ENCODE data around the gene GIT1.

GIT1 gene

DNA sequence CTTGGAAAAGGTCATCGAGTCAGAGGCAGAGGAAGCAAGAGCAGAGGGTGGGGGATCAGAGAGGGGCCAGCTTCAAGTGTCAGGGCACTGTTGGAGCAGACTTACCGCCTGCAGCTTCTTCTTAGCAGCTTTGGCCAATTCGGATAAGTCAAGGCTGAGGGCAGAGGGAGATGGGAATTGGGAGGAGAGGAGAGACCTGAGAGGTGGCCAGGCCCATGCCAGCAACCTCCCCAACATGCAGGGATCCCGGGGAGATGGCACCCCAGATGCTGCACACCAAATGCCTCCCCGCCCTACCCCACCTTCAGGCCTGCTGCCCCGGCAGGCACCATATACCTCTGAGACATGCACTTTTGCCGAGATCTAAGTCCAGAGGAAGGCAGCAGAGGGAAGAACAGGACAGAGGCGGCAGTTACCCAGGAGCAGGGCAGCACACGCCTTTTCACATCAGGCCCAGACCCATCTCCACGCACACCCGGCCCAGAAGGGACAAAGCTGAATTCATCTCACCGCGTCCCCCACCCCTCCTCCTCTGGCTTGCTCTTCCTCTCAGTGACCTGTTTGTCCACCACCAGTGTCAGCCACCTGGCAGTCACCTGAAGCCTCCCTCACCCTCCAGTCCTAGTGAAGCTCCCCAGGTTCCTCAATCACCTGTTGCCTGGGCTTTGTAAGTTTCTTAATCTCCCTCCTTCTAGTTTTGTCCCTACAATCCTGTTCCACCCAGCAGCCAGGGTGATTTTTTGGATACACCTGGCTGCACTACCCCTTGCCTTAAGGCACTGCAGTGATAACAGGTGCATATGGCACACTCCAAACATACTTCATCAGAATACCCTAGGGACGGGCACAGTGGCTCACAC is 10.6 kb downstream of the GIT1 start:
- DNase-seq = no peak

DNA sequence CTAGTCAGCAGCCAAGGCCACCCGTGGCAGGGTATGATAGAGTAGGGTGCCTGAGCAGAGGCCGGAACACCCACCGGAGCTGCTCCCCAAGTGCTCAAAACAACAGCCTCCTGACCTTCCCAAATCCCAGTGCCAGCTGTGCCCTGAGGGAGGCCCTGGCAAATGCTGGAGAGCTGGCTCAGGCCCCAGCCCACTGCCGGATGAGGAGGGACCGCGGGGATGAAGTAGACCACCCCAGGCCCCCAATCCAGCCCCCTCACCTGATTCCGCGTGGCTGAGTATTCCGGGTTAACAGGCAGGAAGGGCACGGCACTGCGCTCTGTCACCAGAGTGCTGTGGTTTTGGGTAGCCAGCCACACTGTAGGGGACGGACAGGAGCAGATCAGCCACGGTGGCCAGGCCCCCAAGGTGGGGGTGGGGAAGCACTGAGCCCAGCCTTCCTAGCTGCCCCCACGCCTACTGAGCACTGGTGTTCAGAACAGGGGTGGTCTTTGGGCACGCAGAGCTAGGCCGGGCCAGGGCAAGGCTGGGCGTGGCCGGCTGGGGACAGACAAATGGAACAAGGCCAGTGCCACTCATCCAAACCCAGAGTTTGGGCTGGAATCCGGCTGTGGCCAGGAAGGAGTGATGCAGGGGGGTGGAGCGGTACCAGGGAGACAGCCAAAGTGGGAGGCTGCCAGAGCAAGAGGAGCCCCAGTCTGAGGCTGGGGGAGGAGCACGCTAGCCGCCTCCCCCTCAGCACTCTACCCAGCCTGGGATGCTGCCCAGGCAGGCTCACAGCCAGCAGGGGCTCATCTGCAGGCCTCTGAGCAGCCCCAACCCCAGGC is 11.8 kb downstream of the GIT1 start:
- no peak for DNase-seq

DNA sequence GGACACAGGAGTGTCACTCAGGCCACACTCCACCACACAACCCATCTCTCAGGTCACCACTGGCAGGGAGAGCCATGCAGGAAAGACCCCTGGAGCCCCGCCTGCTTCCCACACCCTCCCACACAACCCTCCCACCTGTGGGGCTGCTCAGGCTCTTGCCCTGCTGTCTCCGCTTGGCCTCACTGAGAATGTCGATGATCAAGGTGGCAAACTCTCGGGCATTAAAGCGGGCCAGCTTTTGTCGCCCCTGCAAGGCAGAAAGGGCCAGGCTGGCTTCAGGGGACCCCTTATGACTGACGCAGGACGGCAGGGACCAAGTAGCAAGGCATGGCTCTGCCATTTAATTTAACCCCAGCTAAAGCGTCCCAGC is 12.5 kb downstream of the GIT1 start:
- DNase-seq = no peak

DNA sequence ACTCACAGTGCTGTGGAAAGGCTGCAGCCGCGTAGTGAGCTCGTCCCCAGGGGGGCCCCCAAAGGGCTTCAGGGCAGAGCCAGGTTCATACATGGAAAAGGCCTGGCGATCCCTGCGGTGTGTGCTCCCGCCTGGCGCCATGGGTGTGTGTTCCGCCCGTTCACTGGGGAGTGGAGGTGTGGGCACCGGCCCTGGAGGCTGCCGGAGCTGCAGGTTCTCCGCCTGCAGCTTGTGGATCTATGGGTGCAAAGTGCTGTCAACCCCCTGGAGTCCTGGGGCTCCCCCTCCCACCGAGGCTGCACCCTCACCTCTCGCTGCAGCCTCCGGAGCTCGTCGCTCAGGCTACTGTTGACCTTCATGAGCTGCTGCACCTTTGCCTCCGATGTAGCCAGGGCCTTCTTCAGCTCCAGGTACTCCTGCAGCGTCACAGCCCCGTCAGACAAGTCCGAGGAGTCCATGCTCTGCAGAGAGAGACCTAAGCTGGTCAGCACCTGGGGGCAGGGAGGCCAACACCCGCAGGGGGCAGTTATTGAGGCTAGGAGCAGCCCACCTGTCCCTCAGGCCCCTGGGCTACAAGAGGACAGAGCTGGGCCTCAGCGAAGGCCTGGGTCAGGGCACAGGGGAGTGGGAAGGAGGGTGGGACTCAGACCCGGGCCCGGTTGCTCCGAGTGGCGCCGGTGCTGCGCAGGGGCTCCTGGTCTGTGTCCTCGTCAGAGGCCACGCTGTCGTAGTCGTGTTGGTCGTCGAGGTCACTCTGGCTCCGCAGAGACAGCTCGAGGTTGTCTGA is 13.0 kb downstream of the GIT1 start:
- no peak for DNase-seq

DNA sequence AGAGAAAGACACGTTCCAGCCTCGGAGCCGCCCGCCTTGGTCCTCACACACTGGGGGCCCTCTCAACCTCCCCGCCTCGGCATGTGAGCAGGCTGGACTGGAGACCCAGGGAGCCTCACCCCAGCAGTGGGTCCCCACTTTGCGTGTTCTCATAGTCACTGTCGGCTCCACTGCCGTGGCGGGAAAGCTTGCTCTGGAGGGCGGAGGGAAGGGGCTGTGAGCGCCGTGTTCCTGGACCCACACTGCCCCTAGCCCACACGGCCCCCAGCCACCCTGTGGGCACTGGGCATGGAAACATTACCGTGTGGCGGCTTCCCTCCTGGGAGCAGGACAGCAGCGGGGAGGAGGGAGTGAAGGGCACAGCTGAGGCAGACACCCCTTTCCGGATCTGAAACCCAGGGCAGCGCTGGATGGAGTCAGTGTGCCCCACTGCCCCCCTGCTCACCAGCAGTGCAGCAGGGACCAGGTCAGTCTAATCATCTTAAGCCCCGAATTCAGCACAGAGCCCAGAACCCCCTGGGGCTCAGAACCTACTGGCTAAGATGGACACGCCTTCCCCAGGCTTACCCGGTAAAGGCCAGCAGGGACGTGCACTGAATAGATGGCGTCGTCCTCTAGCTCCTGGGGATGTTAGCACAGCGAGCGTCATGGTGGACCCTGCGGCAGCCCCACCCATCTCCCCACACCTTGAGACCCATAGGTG is 13.8 kb downstream of the GIT1 start:
- DNase-seq = no peak

DNA sequence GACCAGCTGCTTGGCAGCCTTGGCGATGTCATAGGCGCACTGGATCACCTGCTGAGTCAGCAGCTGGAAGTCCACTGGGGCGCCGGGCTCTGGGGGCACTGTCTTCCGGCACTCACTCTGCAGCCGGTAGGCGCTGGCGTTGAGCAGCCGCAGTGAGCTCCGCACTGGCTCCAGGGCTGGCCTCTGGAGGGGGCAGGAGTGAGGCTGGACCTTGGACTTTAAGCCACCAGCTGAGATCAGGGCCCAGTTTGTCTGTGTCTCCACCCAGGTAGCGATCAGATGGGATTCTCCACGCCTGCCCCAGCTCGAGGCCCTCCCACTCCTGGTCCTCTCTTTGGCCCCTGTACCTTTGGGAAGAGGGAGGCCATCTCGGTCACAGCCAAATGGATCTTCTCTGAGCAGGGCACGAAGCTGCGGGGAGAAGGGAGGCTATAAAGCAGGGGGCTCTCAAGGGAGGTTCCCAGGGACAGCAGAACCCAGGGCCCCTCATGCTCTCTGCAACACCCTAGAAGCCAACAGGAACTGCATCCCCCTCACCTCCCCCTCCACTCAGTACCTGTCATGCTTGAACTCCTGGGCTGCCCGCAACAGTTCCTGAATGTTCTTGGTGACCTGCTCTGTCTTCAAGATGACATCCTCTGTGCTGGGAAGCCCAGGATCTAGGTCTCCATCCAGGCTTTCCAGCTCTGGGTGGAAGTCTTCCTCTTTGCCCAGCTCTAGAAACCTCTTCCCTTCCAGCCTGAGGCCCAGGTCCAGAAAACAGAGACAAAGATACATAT is 14.5 kb downstream of the GIT1 start:
- no peak for DNase-seq

DNA sequence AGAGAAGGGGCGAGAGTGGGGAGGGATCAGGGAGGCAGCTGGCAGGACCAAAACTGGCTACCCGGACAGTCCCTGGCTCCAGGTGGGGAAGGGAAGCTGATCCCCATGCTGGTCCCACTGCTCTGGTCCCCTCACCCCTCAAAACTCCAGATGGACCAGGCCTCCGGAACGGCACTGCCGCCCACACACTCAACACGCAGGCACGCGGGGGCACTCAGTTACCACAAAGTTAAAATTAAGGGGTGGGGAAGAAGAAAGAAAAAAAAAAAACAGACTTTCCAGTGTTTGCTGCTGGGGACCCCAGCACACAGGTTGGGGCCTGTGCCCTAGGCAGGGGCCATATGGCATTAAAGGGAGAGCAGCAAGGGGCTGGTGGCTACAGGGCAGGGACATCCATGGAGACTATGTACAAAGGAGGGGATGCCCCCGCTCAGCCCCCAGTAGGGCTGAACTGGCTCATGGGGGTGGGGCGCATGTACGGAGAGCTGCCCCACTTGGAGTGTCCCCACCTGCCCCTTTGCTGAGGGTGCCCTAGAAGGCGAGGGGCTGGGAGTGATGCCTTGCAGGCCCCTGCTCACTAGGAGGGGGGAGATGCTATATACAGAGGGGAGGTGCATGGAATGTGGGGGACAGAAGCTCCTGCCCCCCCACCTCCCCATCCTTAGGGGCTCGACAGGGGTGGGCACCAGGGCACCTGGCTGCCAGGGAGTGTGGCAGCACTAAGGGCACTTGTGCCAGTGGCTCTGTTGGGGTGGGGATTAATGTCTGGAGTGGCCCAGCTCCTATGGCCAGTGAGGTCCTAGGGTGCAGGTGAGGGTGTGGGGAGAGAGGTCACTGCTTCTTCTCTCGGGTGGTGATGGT is 15.3 kb downstream of the GIT1 start:
- no peak for DNase-seq

DNA sequence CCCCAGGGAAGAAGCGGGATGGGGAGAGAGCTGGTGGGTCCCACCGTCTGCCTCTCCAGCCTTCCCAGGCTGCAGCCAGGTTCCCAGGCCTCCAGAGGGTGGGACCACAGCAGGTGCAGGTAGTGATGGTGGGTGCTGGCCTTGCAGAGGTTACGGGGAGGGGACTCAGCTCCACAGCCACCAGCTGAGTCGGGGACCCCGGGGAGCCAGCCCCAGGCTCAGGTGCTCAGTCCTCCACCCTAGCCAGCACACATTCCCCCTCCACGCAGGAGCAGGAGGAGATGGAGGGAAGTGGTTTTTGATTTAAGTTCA is 15.9 kb downstream of the GIT1 start:
- DNase-seq = no peak

DNA sequence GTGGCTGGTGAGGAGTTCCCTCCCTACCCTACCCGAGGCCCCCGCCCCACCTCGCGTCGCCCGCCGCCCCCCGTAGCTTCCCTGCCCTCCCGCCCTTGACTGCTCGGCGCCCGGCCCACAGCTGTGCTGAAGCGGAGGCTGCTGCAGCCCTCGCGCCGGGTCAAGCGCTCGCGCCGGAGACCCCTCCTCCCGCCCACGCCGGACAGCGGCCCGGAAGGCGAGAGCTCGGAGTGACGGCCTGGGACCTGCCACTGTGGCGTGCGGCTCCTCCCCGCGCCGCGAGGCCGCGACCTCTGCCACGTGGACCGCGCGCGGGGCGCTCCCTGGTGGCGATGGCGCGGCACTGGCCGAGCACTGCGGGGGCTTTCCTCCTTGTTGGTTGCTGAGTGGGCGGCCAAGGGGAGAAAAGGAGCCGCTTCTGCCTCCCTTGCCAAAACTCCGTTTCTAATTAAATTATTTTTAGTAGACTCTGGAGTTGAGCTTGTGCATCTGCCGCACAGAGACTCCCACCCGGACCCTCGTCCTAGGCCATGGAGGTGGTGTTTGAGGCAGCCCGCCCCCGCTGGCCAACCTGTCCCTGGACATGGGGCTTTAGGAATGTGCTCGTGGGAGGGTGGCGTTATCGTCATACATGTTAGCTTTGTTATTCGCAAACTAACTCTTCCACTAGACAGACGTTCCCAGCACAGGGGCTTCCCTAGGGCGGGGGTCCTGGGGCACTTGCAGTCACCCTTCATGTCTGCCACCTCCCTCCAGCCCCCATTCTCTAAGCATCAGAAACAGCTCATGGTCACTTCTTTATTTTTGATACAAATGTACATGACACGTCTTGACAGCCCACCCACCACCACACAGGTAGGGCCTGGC is 16.5 kb downstream of the GIT1 start:
- DNase-seq = peak; percentile 51 to 59

DNA sequence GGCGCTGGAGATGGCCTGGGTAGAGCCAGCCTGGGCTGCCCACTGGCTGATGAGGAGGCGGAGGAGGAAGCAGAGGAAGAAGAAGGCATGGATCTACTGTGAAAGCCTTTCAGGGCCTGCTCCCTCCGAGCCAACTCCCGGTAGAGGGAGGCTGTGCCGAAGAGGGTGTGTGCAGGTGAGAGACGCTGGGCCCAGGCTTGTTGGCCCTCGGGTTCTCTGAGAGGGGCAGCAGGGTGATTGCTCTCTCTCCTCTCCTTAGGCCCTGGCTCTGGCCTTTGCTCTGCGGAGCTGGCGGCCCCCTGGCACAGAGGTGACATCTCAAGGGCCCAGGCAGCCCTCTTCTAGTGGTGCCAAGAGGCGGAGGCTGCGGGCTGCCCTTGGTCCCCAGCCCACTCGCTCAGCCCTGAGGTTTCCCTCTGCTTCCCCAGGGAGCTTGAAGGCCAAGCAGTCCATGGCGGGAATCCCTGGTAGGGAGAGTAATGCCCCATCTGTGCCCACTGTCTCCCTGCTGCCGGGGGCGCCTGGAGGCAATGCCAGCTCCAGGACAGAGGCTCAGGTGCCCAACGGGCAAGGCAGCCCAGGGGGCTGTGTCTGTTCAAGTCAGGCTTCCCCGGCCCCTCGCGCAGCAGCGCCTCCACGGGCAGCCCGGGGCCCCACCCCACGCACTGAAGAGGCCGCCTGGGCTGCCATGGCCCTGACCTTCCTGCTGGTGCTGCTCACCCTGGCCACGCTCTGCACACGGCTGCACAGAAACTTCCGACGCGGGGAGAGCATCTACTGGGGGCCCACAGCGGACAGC is 17.4 kb downstream of the GIT1 start:
- peak in 1 of 2 donors; percentile 10 for DNase-seq

DNA sequence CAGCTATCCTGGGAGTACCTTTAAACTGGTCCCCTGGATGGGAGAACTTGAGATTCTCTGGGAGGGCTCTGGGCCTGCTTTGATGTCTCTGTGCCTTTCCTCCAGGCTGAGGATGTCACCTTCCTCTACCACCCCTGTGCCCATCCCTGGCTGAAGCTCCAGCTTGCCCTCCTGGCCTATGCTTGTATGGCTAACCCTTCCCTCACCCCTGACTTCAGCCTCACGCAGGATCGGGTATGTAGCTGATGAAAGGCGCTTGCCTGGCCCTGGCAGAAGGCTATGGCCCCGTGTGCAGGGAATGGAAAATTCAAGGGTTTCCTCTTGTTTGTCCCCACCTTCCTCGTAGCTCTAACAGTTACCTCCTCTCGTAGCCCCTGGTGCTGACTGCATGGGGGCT is 18.0 kb downstream of the GIT1 start:
- DNase-seq = no peak

DNA sequence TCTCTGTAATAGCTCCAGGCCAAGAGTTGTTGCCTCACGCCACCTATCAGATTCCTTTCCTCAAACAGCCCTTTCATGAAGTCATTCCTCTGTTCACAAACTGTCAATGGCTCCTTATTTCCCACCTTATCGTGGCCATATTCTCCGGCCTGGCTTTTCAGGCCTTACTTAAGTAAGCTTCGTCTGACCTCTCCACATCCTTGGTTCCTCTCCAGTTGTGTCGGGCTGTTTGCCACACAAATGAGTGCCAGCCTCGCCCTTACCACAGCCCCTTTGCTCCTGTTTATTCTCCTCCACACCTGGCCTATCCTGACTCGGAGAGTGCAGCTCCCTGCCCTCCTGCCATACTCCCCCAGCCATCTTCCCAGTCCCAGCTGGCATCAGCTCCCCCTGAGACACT is 18.9 kb downstream of the GIT1 start:
- DNase-seq = peak in 1 of 2 donors; percentile 9

DNA sequence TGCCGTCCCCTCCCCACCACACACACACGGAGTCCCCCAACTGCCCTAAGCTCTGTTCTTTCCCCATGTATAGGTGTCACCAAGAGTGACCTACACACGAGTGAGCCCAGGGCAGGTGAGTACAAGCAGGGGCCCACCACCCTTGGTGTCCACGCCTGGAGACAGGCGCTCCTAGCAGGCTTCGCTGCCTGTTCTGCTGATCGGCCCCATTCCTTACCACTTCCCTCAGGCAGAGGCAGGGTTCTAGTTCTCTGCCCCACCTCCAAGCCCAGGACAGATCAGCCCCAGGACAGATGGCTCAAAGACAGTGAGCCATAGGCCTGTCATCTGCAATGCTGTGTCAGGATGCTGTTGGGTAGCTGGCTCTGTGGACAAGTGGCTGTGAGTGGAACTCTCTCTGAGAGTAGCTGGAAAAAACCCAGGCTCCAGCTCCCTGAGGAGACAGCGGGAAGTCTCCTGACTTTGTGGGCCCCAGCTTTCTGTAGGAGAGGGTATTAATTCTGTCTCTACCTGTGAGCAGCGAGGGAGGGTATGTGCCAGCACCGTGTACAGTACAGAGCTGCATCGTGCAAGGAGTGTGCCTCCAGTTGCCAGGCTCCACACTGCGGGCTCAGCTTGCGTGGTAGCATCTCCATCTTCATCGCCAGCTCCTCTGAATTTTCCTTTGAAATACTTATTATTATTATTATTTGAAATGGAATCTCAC is 20.1 kb downstream of the GIT1 start:
- peak in 1 of 2 donors; percentile 10 for DNase-seq

DNA sequence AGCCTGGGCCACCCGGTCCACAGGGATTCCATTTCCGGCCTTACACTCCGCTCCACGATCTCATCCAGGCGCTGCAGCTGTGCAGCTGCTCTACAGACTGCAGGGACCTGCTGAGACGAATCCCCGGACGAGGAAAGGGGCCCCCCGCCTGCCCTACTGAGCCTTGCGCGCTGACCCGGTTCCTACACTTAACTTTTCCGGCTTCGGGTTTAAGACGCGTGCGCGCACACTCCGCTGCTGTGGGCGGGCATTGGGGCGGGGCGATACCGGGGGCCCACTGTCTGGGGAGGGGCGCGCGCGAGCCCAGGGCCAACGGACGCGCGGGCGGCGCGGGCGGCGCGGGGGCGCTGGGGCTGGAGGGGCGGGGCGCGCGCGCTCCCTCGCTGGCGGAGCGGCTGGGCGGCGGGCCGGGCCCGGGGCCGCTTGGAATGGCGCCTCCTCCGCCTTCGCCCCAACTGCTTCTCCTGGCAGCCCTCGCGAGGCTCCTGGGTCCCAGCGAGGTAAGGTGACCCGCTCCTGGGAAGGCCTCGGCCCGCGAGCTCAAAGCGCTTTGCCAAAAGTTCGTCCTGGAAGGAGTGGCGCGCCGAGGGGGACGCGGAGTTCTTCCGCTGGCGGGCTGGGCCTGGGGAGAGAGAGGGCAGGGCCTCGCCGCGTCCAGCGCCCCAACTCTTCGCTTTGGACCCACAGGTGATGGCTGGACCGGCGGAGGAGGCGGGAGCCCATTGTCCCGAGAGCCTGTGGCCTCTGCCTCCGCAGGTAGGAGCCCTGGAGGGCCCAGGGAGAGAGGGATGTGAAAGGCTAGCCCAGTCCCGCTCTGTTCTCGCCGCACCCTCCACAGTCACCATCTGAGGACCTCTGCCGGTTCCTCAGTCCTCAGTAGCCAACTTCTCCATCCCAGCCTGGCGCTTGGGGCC is 20.9 kb downstream of the GIT1 start, which contains the start of gene TP53I13:
Gene TP53I13, plus strand, starts transcription at position 371 of the 914 bp plus-strand sequence. Its CDS starts 58 bp downstream, at position 429.
- DNase-seq = peak; percentile 89 to 93

DNA sequence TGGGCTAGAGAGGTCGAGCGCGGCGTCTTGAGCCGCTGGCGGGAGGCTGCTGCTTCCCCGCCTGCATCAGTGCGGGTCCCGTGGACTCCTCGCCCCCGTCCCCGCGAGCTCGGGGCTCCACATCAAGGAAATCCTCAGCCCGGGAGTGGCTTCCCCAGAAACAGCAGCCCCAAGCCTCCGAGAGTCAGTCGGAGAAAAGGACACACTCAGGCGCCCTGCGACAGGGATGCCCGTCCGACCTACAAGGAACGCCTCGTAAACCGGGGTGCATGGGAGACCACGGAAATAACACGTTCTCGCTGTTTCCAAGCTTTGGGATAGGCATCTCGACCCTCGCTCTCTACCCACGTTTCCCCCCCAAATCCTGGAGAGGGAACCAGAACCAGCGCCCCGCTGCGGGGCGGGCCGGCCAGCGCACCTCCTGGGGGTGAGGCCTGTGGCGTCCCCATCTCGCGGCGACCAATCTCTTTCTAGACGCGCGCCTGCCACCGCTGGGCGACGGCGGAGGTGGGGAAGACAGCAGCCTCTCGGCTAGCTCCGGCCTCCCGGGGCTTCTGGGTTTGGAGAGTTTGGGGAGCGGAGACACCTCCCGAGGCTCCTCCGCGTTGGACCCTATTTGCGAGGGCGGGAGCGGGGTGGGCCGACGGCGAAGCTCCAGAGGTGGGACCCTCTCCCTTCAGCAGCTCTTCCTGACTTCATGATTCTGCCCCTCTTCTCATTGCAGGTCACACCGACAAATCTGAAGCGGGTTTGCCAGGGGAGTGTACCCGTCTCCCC is 21.7 kb downstream of the GIT1 start:
- peak; percentile 77 to 79 for DNase-seq

DNA sequence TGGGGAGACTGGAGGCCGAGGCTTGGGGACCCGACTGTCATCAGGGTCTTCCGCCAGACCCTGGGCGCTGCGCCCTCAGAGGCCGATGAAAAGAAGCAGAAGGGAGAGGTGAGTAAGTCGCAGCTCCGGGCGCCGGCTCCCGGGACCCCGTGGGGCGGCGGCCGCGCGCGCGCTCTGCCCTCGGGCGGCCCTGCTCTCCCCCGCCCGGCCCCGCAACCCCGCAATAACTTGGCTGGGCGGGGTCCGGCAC is 22.2 kb downstream of the GIT1 start:
- DNase-seq = no peak
